ENCODE measurements around the gene JUND. TPM values are rescaled to one million over a fixed set of nuclear protein-coding genes. Genes with fewer than 3 reads are reported as not detected.

JUND gene
- total and polyA plus RNA-seq, 2 experiments from 2014 or later: 40.0 to 181 TPM

GRCh38 chr19:18251587-18252369 lies 29.6 kb downstream of the JUND start:
- Mint-ChIP-seq H3K27ac (no peak overlapping the region), H3K4me1 (peaks cover 10% of the 10 kb centered on the region), H3K27me3 (ENCODE audit: insufficient read depth, low read depth, poor library complexity) (peaks cover 13% of the 10 kb centered on the region), H3K36me3 (ENCODE audit: low read depth) (no peaks in the 10 kb centered on the region), H3K9me3 (no peaks in the 10 kb centered on the region; the same call in 2 of the 3 replicates), H3K4me3 (peak overlapping the region; percentile 33; the same call in 2 of the 3 replicates)
- no peaks in the 10 kb centered on the region for H3K36me3 ChIP-seq (ENCODE audit: insufficient read depth)
- H2AFZ ChIP-seq: peak overlapping the region; percentile 80; the same call in 1 of the 2 replicates
- no peaks in the 10 kb centered on the region for H3K27me3 ChIP-seq (ENCODE audit: insufficient read depth)
- H3F3A ChIP-seq (replicated peaks; ENCODE audit: low read depth): peaks cover 7% of the 10 kb centered on the region
- no peak overlapping the region for H3K27ac ChIP-seq (ENCODE audit: low read depth)
- H3K4me1 ChIP-seq (ENCODE audit: insufficient read depth): peaks cover 12% of the 10 kb centered on the region; the same call in 1 of the 2 replicates
- no peak overlapping the region for H3K4me3 ChIP-seq
- no peaks in the 10 kb centered on the region for H3K79me2 ChIP-seq (replicated peaks; ENCODE audit: insufficient read depth)
- H3K9me2 ChIP-seq (ENCODE audit: insufficient read depth): no peaks in the 10 kb centered on the region
- peak; percentile 73 for ATAC-seq
- TF ChIP-seq EZH2 (IDR thresholded peaks at IDR 0.05; ENCODE audit: low read depth, unreplicated experiment) (no peak), CTCF (conservative IDR thresholded peaks at IDR 0.05; ENCODE audit: low read depth in 2 of 2) (peak; percentile 97 to 99)
- H4K20me1 ChIP-seq (replicated peaks; ENCODE audit: insufficient read depth): no peaks in the 10 kb centered on the region
- no peak overlapping the region for H3K4me2 ChIP-seq
- peak; percentile 90 for DNase-seq (ENCODE audit: low spot score)

- no peak overlapping the region for H3K27ac Mint-ChIP-seq
- H3K4me3 Mint-ChIP-seq: no peak overlapping the region
- TF ChIP-seq POLR2AphosphoS5 (IDR thresholded peaks at IDR 0.05; ENCODE audit: low read depth) (no peak), STAT1 (IDR thresholded peaks at IDR 0.05; ENCODE audit: unreplicated experiment) (no peak), ZNF331 (CRISPR knock-in tag; IDR thresholded peaks at IDR 0.05; ENCODE audit: low read depth) (no peak)
- H3K9me3 Mint-ChIP-seq: no peaks in the 10 kb centered on the region; the same call in 2 of the 3 replicates
- no peaks in the 10 kb centered on the region for H3K36me3 ChIP-seq (ENCODE audit: insufficient read depth)
- peaks cover 7% of the 10 kb centered on the region for H3F3A ChIP-seq (replicated peaks; ENCODE audit: low read depth)
- no peak overlapping the region for H3K27ac ChIP-seq (ENCODE audit: low read depth)
- H2AFZ ChIP-seq: no peak overlapping the region
- H3K4me1 ChIP-seq (ENCODE audit: insufficient read depth): peaks cover 5% of the 10 kb centered on the region; the same call in 1 of the 2 replicates
- no peaks in the 10 kb centered on the region for H3K9me2 ChIP-seq (ENCODE audit: insufficient read depth)
- H3K27me3 ChIP-seq (ENCODE audit: insufficient read depth): no peaks in the 10 kb centered on the region
- H3K4me1 Mint-ChIP-seq: peaks cover 6% of the 10 kb centered on the region; the same call in 2 of the 3 replicates
- no peaks in the 10 kb centered on the region for H3K79me2 ChIP-seq (replicated peaks; ENCODE audit: insufficient read depth)
- peaks cover 12% of the 10 kb centered on the region for H3K27me3 Mint-ChIP-seq (ENCODE audit: insufficient read depth, low read depth, poor library complexity)
- H3K4me3 ChIP-seq: no peak overlapping the region
- H4K20me1 ChIP-seq (replicated peaks; ENCODE audit: insufficient read depth): no peaks in the 10 kb centered on the region
- ATAC-seq (no peak), DNase-seq (ENCODE audit: low spot score) (no peak)
- no peaks in the 10 kb centered on the region for H3K36me3 Mint-ChIP-seq (ENCODE audit: low read depth)
- no peak overlapping the region for H3K4me2 ChIP-seq
These were observed 31.6 kb downstream of the JUND start for GRCh38 chr19:18249834-18250233.

- H3K36me3 Mint-ChIP-seq (ENCODE audit: low read depth): no peaks in the 10 kb centered on the region
- no peak for TF ChIP-seq EZH2 (IDR thresholded peaks at IDR 0.05; ENCODE audit: low read depth, unreplicated experiment)
- no peak for TF ChIP-seq ETS1 (IDR thresholded peaks at IDR 0.05)
These were observed 36.1 kb downstream of the JUND start for GRCh38 chr19:18245297-18245696.

More at GRCh38 chr19:18245297-18245696, 36.1 kb downstream of the JUND start:
- H3K9me3 Mint-ChIP-seq: no peaks in the 10 kb centered on the region; the same call in 2 of the 3 replicates
- no peaks in the 10 kb centered on the region; the same call in 1 of the 2 replicates for H4K20me1 ChIP-seq (replicated peaks; ENCODE audit: insufficient read depth)
- H3K4me3 Mint-ChIP-seq: no peak overlapping the region
- no peaks in the 10 kb centered on the region for H3K27me3 ChIP-seq (ENCODE audit: insufficient read depth)
- H3K36me3 ChIP-seq (ENCODE audit: insufficient read depth): no peaks in the 10 kb centered on the region
- no peaks in the 10 kb centered on the region for H3K9me2 ChIP-seq (ENCODE audit: insufficient read depth)
- no peak overlapping the region for H3K4me3 ChIP-seq
- no peaks in the 10 kb centered on the region for H3K4me1 ChIP-seq (ENCODE audit: insufficient read depth)
- no peak overlapping the region for H3K27ac Mint-ChIP-seq
- H3F3A ChIP-seq (replicated peaks; ENCODE audit: low read depth): no peaks in the 10 kb centered on the region; the same call in 1 of the 2 replicates
- no peaks in the 10 kb centered on the region for H3K79me2 ChIP-seq (replicated peaks; ENCODE audit: insufficient read depth)
- no peak overlapping the region for H3K4me2 ChIP-seq
- DNase-seq (ENCODE audit: low spot score) (no peak), ATAC-seq (no peak)
- no peak overlapping the region for H3K27ac ChIP-seq (ENCODE audit: low read depth)
- H3K4me1 Mint-ChIP-seq: peaks cover 2% of the 10 kb centered on the region; the same call in 1 of the 3 replicates
- no peak overlapping the region for H2AFZ ChIP-seq
- peaks cover 13% of the 10 kb centered on the region for H3K27me3 Mint-ChIP-seq (ENCODE audit: insufficient read depth, low read depth, poor library complexity)
